ENCODE measurements around the gene HPN.
A peak's percentile ranks its signal among the peaks of the same experiment; 100 is the strongest.

Gene HPN

DNA sequence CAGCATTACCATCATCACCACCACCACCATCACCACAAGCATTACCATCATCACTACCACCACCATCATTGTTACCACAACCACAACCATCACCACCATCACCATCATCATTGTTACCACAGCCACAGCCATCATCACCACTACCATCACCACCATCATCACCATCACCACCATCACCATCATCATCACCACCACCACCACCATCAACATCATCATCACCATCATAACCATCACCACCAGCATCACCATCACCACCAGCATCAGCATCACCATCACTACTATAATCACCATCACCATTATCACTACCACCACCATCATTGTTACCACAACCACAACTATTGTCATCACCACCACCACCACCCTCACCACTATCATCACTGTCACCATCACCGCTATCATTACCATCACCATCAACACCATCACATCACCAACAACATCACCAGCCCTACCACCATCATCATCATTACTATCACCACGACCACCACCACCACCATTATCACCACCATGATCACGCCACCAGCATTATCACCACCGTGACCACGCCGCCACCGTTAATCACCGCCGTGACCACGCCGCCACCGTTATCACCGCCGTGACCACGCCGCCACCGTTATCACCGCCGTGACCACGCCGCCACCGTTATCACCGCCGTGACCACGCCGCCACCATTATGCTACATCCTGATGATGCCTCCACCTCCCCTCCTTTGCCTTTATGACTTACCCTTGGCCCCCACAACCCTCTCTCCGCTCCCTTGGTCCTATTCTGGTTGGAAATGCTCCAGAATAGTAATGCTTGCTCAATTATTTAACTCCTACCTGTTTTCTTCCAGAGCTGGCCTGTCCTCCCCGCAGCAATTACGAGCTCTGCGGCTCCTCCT lies 64.1 kb downstream of the HPN start:
- DNase-seq (ENCODE audit: low spot score): no peak

DNA sequence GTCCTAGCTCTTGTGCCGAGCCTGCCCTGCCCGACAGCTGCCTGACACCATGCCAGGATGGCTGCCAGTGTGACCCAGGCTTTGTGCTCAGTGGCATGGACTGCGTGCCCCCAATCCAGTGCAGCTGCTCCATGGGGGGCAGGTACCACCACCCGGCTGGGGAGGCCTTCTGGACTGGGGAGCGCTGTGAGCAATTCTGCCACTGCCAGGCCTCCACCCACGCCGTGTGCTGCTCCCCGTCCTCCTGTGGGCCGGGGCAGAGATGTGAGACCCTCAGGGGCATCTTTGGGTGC lies 64.7 kb downstream of the HPN start:
- no peak for DNase-seq (ENCODE audit: low spot score)

DNA sequence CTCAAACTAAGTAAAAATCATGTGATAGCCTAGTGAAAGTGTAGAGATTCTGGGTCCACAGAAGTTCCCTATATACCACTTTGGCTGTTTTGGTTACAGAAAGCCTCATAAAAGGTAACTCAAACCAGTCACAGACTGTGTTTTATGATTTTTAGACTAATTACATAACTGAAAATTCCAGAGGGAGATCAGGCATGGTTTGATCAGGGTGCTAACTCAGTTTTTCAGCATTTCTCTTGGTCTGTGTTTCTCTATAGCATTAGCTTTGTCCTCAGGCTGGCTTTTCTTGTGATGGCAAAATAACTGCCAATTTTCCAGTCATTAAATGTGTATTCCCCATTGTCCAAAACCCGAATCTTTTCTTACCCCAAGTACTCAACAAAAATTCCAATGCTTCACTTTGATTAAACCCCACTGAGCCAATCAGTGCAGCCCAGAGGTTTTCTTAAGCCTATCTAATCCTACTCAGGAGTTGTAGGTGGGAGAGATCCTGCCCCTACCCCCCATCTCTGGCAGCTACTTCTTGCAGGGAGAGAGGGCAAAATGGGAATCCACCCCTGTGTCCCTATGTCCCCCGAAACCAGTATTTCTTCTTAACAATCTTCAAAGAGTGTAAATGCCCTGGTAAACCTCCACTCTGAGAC lies 65.5 kb downstream of the HPN start:
- no peak for DNase-seq (ENCODE audit: low spot score)

DNA sequence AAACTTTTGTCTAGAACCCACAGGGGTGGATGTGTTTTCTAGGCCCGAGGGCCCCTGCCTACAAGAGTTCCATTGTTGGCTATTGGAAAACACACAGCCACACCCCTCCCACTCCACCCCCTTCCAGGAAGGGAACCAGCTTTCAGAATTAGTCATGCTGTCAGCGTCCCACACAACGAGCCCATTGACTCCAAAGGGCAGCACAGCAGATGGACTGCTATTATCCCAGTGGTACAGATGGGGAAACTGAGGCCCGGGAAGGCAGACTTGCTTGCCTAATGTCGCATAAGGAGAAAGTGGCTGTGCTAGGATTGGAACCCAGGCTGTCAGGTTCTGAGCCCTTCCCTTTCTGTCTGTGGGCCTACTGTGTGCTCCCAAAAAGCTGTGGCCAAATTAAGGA lies 66.0 kb downstream of the HPN start:
- peak; percentile 90 for DNase-seq (ENCODE audit: low spot score)

DNA sequence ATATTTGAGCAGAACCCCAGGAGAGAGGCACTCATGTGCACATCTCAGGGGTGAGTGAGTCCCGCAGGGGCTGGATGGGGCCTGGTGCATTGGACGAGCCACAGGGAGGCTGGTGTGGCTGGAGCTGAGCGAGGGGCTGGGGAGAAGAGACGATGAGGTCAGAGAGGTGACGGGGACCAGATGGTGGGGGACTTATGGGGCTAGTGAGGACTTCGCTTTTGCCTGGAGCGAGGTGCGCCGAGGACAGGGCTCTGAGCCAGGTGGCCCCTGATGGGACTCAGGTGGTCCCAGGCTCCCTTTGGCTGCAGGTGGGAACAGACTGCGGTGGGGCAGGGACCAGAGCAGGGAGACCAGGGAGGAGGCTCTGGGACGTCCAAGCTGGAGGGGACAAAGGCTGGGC lies 67.2 kb downstream of the HPN start:
- no peak for DNase-seq (ENCODE audit: low spot score)

DNA sequence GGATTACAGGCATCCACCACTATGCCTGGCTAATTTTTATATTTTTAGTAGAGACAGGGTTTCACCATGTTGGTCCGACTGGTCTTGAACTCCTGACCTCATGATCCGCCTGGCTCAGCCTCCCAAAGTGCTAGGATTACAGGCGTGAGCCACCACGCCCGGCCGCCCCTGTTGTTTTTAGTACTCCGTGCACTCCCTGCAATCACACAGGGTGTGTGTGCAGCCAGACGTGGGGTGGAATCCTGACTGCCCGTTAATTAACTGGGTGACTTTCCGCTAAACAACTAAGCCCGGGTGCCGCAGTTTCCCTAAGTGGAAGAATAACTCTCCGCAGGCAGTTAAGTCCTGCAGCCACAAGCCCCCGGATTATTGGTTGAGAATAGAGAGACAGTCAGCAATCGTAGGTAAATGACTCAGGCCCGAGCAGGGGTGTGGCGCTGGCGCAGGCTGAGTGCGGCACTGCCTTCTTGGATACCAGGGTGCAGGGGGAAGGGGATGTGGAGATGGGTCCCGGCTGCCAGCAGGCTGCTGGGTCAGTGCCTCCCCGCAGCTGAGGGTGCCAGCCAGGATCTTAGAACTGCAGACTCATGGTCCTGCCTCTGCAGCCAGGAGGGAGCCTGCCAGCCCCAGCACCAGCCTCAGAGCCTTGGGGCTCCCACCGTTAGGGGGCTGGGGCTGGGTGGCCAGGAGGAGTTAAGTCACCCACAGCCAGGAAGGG lies 68.0 kb downstream of the HPN start:
- DNase-seq (ENCODE audit: low spot score): no peak

DNA sequence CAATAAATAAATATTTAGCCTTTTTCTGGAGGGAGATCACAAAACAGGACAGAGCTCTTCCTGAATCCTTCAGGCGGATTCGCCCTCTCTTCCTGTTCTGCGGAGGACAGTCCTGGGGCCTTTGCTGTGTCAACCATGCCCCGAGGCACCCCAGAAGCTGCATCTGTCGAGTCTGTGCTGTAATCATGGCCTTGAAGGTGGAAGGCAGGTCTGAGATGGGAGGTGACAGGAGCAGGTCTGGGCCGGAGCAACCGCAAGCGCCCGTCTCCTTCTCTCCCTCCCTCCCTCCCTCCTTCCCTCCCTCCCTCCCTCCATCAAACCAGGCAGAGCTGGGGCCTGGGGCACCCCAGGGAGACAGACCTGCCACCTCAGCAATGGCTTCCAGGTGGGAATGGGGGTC lies 69.5 kb downstream of the HPN start:
- no peak for DNase-seq (ENCODE audit: low spot score)

DNA sequence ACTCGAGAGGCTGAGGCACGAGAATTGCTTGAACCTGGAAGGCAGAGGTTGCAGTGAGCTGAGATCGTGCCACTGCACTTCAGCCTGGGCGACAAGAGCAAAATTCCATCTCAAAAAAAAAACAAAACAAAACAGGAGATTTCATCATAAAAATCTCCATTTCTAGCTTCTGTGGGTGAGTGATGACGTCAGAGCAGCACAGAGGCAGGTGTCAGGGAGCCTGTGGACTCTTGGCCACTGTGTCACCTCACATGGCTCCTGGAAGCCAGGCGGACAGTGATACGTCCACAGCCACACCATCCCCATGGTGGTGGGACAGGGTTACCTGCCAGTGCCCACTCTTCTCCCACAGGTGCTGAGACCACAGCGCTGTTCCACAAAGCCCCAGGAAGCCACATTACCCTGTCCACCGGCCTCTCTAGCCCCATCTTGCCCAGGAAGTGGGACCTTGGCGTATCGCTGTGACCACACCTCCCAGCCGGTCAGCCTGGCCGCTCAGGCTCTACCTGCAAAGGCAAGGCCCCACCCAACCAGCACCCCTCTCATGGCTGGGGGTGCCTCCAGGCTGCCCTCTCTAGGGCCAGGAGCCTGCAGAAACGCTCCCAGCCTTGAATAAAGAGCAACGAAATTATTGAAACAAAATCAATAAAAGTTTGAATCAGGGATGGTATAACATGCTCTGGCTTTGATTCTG lies 71.6 kb downstream of the HPN start:
- DNase-seq (ENCODE audit: low spot score): no peak

DNA sequence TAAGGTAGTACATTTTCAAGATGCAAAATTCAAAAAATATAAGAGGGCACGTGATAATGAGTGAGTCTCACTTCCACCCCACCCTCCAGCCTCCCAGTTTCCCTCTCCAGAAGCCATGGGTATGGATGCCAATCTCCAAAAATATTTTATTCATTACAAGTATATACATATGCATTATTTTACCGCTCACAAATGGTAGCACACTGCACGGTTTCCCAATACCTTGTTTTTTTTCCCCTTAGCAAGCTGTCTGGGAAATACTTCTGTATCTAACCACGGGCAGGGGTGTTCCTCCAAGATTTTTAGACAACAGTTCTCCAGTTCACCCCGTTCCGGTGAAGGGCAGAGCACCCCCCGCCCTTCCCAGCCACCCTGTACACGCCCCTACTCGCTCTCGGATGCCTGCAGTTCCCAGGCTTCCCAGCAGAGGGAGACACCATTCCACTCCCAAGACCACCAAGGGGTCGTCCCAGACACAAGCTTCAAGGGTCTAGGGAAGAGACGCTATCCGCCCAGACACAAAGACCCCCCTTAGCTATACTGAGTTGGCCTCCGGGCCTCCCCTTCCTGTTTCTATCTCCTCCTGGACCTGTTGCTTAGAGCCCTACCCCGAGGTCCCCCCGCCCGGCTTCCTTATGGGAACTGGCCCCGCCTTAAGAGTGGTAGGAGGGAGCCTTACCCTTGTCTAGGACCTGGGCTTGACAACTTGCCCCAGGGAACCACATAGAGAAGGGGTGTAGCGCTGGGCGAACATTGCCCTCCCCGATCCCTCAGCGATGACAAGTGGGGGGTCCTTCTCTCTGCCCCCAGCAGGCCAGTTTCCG lies 73.0 kb downstream of the HPN start:
- peak; percentile 51 for DNase-seq (ENCODE audit: low spot score)

DNA sequence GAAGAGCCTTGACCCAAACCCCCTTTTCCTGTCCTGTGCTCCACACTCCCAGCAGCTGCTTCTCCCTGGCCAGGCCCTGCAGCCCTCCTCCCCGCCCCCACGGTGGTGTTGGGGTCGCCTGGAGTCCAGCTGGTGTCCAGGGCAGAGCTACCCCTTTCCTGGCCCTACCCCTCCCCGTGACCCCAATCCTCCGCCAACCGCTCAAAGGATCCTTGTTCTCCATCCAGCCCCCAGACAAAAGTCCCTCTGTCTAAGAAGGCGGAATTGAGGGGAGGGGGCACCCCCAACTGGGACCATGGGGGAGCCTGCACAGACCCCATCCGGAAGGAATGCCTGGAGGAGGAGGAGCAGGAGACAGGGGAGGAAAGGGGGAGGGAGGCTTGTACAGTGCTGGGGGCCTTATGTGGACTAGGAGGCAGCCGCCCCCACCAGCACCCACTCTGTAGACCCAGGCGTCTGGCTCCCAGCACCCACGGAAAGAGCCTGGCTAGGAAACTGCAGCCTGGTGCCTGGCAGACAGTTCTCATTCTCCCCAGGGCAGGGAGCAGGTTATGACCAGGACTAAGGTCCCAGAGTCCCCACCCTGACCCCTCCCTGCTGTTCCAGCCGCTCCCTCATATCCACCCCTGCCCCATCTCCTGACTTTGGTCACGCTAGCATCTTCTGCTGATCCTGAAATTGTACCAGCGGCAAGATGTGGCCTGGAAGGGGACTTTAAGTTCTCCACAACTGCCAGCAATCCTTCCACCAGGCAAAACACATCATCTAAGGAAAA lies 73.8 kb downstream of the HPN start, which contains the start of gene FXYD3:
FXYD3 (plus strand) TSS at position 647 of the 775 bp plus-strand sequence. CDS start 3,554 bp downstream, outside the sequence.
- DNase-seq (ENCODE audit: low spot score): no peak

Measured in SW480 (cell line).